Spleen (tissue), 11 donors: Measurements from ENCODE around the gene DEPDC5. TPM values are rescaled to one million over a fixed set of nuclear protein-coding genes. Genes with fewer than 3 reads are reported as not detected.
"Not testable (repeated sequence)": the region's sequence is repeated elsewhere in the genome, so short reads cannot be mapped to it uniquely, and the experiment has no call there.

ENCODE experiments used
- DNase-seq: peaks from one replicate; pipeline ENCODE4 v3.0.0-alpha.2; 2020
- H3K27ac ChIP-seq, 8 donors: fragments of 200-600 bp; sonication (generic) in 7 of 8; 1 replicate in 4 of 8; 2 replicates in 4 of 8; pipeline versions ENCODE4 v1.5.0 to v1.8.0; 2016 to 2021; ENCODE audit warnings: inconsistent platforms in 4 of 8, mild to moderate bottlenecking in 4 of 8, moderate library complexity in 1 of 8
- H3K27me3 ChIP-seq, 7 donors: fragments of 200-600 bp; sonication (generic) in 6 of 7; replicated peaks in 1 of 7; 1 replicate in 4 of 7; 2 replicates in 3 of 7; pipeline versions ENCODE4 v1.5.0 to v1.8.0; 2016 to 2021; ENCODE audit warnings: inconsistent platforms in 3 of 7, mild to moderate bottlenecking in 1 of 7
- H3K36me3 ChIP-seq, 6 donors: fragments of 200-600 bp; sonication (generic) in 5 of 6; 1 replicate in 4 of 6; 2 replicates in 2 of 6; pipeline versions ENCODE4 v1.5.0 to v1.8.0; 2016 to 2021; ENCODE audit warnings: inconsistent platforms in 2 of 6
- H3K4me1 ChIP-seq, 6 donors: fragments of 200-600 bp; sonication (generic) in 5 of 6; 1 replicate in 3 of 6; 2 replicates in 3 of 6; pipeline versions ENCODE4 v1.5.0 to v1.8.0; 2016 to 2021; ENCODE audit warnings: inconsistent platforms in 3 of 6
- H3K4me3 ChIP-seq, 8 donors: fragments of 200-600 bp; sonication (generic) in 7 of 8; 1 replicate in 4 of 8; 2 replicates in 4 of 8; pipeline versions ENCODE4 v1.5.0 to v1.8.0; 2016 to 2021; ENCODE audit warnings: inconsistent platforms in 4 of 8, mild to moderate bottlenecking in 4 of 8, moderate library complexity in 2 of 8
- H3K9me3 ChIP-seq, 8 donors: fragments of 200-600 bp; sonication (generic) in 7 of 8; 1 replicate in 4 of 8; 2 replicates in 4 of 8; pipeline versions ENCODE4 v1.5.0 to v1.8.0; 2016 to 2021; ENCODE audit warnings: inconsistent platforms in 4 of 8
- CTCF ChIP-seq, 11 experiments: fragments of 200-600 bp in 7 of 11; fragments of 450-650 bp in 4 of 11; sonication (generic) in 4 of 11; IDR thresholded peaks in 8 of 11; conservative IDR thresholded peaks in 3 of 11; 1 replicate in 7 of 11; 2 replicates in 4 of 11; pipeline versions ENCODE4 v1.4.0 to v1.8.0; 2016 to 2021; ENCODE audit warnings: antibody characterized with exemption in 11 of 11, inconsistent platforms in 4 of 11, mild to moderate bottlenecking in 1 of 11
- POLR2A ChIP-seq, 3 donors: fragments of 450-650 bp; IDR thresholded peaks; one replicate each; pipeline ENCODE4 v1.5.1; 2017; ENCODE audit warnings: antibody characterized with exemption in 3 of 3, mild to moderate bottlenecking in 1 of 3
- POLR2AphosphoS5 ChIP-seq, 3 donors: sonication (generic); formaldehyde crosslinking; IDR thresholded peaks; one replicate each; pipeline ENCODE4 v1.5.1; 2017; ENCODE audit warnings: antibody characterized with exemption in 3 of 3
- WGBS, 5 donors: extraction: QIAGEN DNeasy Blood & Tissue Kit in 3 of 5; methylation state at CpG; one replicate each; pipeline versions ENCODE4 v1.1.5 to v1.1.7; 2013 to 2018; 5-methylcytosine and 5-hydroxymethylcytosine counted together
- intact Hi-C: fragments of 100-400 bp; cut with DNase I; formaldehyde crosslinking; loops from one replicate; pipeline ENCODE4 v1.15.0; 2023; ENCODE audit warnings: low total_unique reads
- polyA plus RNA-seq, 3 donors: library from polyadenylated mRNA; stranded (reverse); fragments of 200-250 nt; gene quantifications; one replicate each; pipeline ENCODE4 v1.2.1, GENCODE V29; 2013
- total RNA-seq, 7 donors: library from RNA; depleted of rRNA in 3 of 7; stranded (reverse); fragments of >200 nt in 3 of 7; fragmentation: NEBNext Ultra II Directional in 4 of 7; extraction: Animal tissue kit (Norgen Biotek cat#: 25700) in 4 of 7; gene quantifications; one replicate each; pipeline versions ENCODE4 v1.1.0 to v1.2.1, GENCODE V29; 2016 to 2021
- donor health status: healthy with polysubstance abuse.
- donor health status: DM: no; HTN: no; CAD: no; lungs with moderate emphysema.
- donor health status: DM: no; HTN: no; CAD: no.
- donor health status: Bipolar disorder and iron deficiency.
- donor health status: healthy.
- donor health status: DM: no; HTN: no; CAD: no.
- donor health status: DM: yes; HTN: yes; CAD: no.

DEPDC5 gene
- total and polyA plus RNA-seq, 10 donors = 9.6 to 64.6 (median 44.3) TPM

- Histone ChIP-seq H3K4me3 (no peak overlapping the region), H3K9me3 (no peaks in the 10 kb centered on the region), H3K27ac (peak overlapping the region in 4 of 8 donors; percentile 31 to 53 (median 42)), H3K36me3 (peaks cover 0 to 86% (median 22%) of the 10 kb centered on the region in 6 donors), H3K27me3 (no peaks in the 10 kb centered on the region), H3K4me1 (peaks cover 0 to 28% (median 7%) of the 10 kb centered on the region in 6 donors)
- 70 to 84% (median 78%) methylated on average over 3 of the region's 3 CpGs for WGBS, 5 donors
- TF ChIP-seq CTCF (IDR thresholded peaks at IDR 0.05 in 8 of 11, conservative IDR thresholded peaks at IDR 0.05 in 3 of 11) (no peak), POLR2A (IDR thresholded peaks at IDR 0.05) (no peak), POLR2AphosphoS5 (IDR thresholded peaks at IDR 0.05) (no peak)
- intact Hi-C loops = no loop called here
- DNase-seq = no peak
Observed at GRCh38 chr22:31789803-31790202, 36.0 kb downstream of the DEPDC5 start.

- TF ChIP-seq CTCF (IDR thresholded peaks at IDR 0.05 in 8 of 11, conservative IDR thresholded peaks at IDR 0.05 in 3 of 11) (no peak), POLR2A (IDR thresholded peaks at IDR 0.05) (no peak), POLR2AphosphoS5 (IDR thresholded peaks at IDR 0.05) (no peak)
- intact Hi-C loops = no loop called here
- 80 to 87% (median 82%) methylated on average over 2 of the region's 2 CpGs for whole genome bisulfite sequencing, 5 donors
- H3K4me1 ChIP-seq = peaks cover 0 to 28% (median 7%) of the 10 kb centered on the region in 6 donors
- no peak overlapping the region for H3K4me3 ChIP-seq
- H3K9me3 ChIP-seq = no peaks in the 10 kb centered on the region
- DNase-seq = no peak
- peaks cover 0 to 86% (median 23%) of the 10 kb centered on the region in 6 donors for H3K36me3 ChIP-seq
- H3K27me3 ChIP-seq = no peaks in the 10 kb centered on the region
- H3K27ac ChIP-seq = peak overlapping the region in 4 of 8 donors; percentile 31 to 53 (median 42)
Observed at GRCh38 chr22:31790240-31790639, 36.4 kb downstream of the DEPDC5 start.

DNA sequence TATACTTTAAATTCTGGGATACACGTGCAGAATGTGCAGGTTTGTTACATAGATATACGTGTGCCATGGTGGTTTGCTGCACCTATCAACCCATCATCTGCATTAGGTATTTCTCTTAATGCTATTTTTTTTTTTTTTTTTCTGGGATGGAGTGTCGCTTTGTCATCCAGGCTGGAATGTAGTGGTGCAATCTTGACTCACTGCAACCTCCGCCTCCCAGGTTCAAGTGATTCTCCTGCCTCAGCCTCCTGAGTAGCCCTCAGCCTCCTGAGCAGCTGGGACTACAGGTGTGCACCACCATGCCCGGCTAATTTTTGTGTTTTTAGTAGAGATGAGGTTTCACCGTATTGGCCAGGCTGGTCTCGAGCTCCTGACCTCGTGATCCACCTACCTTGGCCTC lies 45.5 kb downstream of the DEPDC5 start:
- whole genome bisulfite sequencing, 5 donors = 79 to 85% (median 83%) methylated on average over 8 of the region's 8 CpGs
- H3K27me3 ChIP-seq, H3K4me3 ChIP-seq, H3K9me3 ChIP-seq, DNase-seq, intact Hi-C loops, H3K27ac ChIP-seq, H3K4me1 ChIP-seq: not testable (repeated sequence)
- peaks cover 0 to 100% (median 88%) of the 10 kb centered on the region in 6 donors for H3K36me3 ChIP-seq

DNA sequence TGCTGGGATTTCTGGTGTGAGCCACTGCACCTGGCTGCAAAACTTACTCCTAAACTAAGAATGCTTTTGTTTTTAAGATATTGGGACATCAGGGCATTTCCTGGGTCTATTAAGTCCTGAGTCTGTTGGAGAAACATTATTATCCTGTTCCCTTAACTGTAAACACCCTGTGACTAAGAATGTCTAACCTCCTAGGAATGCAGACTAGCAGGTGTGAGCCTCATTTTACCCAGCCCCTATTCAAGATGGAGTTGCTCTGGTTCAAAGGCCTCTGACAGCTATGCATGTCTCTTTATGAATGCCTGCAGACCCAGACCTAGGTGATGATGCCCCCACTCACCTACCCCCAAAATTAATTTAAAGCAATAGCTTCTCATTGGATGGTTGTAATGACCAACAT lies 46.2 kb downstream of the DEPDC5 start:
- no peak for DNase-seq
- Histone ChIP-seq H3K9me3 (no peaks in the 10 kb centered on the region), H3K27me3 (no peaks in the 10 kb centered on the region), H3K4me1 (no peaks in the 10 kb centered on the region), H3K27ac (no peak overlapping the region), H3K4me3 (no peak overlapping the region), H3K36me3 (peaks cover 3 to 100% (median 92%) of the 10 kb centered on the region in 6 donors)
- intact Hi-C loops = no loop called here
- TF ChIP-seq POLR2AphosphoS5 (IDR thresholded peaks at IDR 0.05) (no peak), CTCF (IDR thresholded peaks at IDR 0.05 in 8 of 11, conservative IDR thresholded peaks at IDR 0.05 in 3 of 11) (no peak), POLR2A (IDR thresholded peaks at IDR 0.05) (no peak)

DNA sequence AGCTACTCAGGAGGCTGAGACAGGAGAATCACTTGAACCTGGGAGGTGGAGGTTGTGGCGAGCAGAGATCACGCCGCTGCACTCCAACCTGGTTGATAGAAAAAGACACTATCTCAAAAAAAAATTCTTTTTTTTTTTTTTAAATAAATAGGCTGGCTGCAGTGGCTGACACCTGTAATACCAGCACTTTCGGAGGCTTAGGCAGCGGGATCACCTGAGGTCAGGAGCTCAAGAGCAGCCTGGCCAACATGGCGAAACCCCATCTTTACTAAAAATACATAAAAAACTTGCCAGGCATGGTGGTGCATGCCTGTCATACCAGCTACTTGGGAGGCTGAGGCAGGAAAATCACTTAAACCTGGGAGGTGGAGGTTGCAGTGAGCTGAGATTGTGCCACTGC lies 47.0 kb downstream of the DEPDC5 start:
- H3K9me3 ChIP-seq, DNase-seq, H3K27me3 ChIP-seq, H3K27ac ChIP-seq, H3K4me1 ChIP-seq, intact Hi-C loops, H3K4me3 ChIP-seq: not testable (repeated sequence)
- H3K36me3 ChIP-seq = peaks cover 5 to 100% (median 95%) of the 10 kb centered on the region in 6 donors
- WGBS, 5 donors = 97 to 99% (median 98%) methylated on average over 6 of the region's 6 CpGs
